WTC11 (cell line): ENCODE data around the gene MAP7D2. TPM values are rescaled to one million over a fixed set of nuclear protein-coding genes. Genes with fewer than 3 reads are reported as not detected.

Experiments
- ATAC-seq: fragments of 200-7000 bp; cut with Tn5 transposase; 2 replicates; pipeline ENCODE4 v1.10.0; 2021; ENCODE audit warnings: mild to moderate bottlenecking, moderate library complexity
- CTCF ChIA-PET: fragments of 300-600 bp; sonication (Branson Sonifier 250); formaldehyde crosslinking; loops from one replicate; lab custom pipeline; 2021; ENCODE audit warnings: antibody characterized with exemption; lab: Charles Lee
- POLR2A ChIA-PET: fragments of 350-600 bp; sonication (Branson Sonifier 250); formaldehyde crosslinking; loops from one replicate; lab custom pipeline; 2021; ENCODE audit warnings: antibody characterized with exemption; lab: Charles Lee
- DNase-seq: peaks from one replicate; pipeline ENCODE4 v3.0.0; 2021; ENCODE audit warnings: low spot score
- H3K27ac Mint-ChIP-seq: 2 replicates; pipeline ENCODE4 v1.8.0; 2021; ENCODE audit warnings: mixed read lengths
- H3K27me3 Mint-ChIP-seq: 2 replicates; pipeline ENCODE4 v1.8.0; 2021; ENCODE audit warnings: low read depth, mild to moderate bottlenecking, moderate library complexity, mixed read lengths
- H3K36me3 Mint-ChIP-seq: 2 replicates; pipeline ENCODE4 v1.8.0; 2021; ENCODE audit warnings: mixed read lengths
- H3K4me1 Mint-ChIP-seq: 2 replicates; pipeline ENCODE4 v1.8.0; 2022; ENCODE audit warnings: mixed read lengths
- H3K4me3 Mint-ChIP-seq: 2 replicates; pipeline ENCODE4 v1.8.0; 2021; ENCODE audit warnings: mild to moderate bottlenecking, moderate library complexity, mixed read lengths
- H3K9me3 Mint-ChIP-seq: 2 replicates; pipeline ENCODE4 v1.8.0; 2021; ENCODE audit warnings: mixed read lengths
- CTCF ChIP-seq: fragments of 200-600 bp; IDR thresholded peaks from 2 replicates; pipeline ENCODE4 v1.8.0; 2022; ENCODE audit warnings: antibody characterized with exemption
- NFATC4 ChIP-seq: fragments of 250-450 bp; sonication (Bioruptor Pico); IDR thresholded peaks from 2 replicates; pipeline ENCODE4 v1.9.0; 2021; ENCODE audit warnings: mild to moderate bottlenecking
- NR2C2 ChIP-seq: sonication (generic); formaldehyde crosslinking; IDR thresholded peaks from 2 replicates; pipeline ENCODE4 v1.8.0; 2022; ENCODE audit warnings: mild to moderate bottlenecking, missing genetic modification reagents
- NR3C1 ChIP-seq: sonication (generic); formaldehyde crosslinking; conservative IDR thresholded peaks from 2 replicates; pipeline ENCODE4 v1.8.1; 2023; ENCODE audit warnings: low read depth, mild to moderate bottlenecking, missing genetic modification reagents
- SP1 ChIP-seq: sonication (generic); formaldehyde crosslinking; conservative IDR thresholded peaks from 2 replicates; pipeline ENCODE4 v1.8.1; 2022; ENCODE audit warnings: missing genetic modification reagents
- STAT6 ChIP-seq: sonication (generic); formaldehyde crosslinking; conservative IDR thresholded peaks from 2 replicates; pipeline ENCODE4 v1.8.1; 2023; ENCODE audit warnings: mild to moderate bottlenecking, low read depth, missing genetic modification reagents, moderate library complexity
- TCF7 ChIP-seq: sonication (generic); formaldehyde crosslinking; IDR thresholded peaks from 2 replicates; pipeline ENCODE4 v1.8.0; 2022; ENCODE audit warnings: mild to moderate bottlenecking, low read depth, missing genetic modification reagents, moderate library complexity
- TEAD4 ChIP-seq: sonication (generic); formaldehyde crosslinking; IDR thresholded peaks from 2 replicates; pipeline ENCODE4 v1.8.0; 2022; ENCODE audit warnings: mild to moderate bottlenecking, missing genetic modification reagents
- TP53 ChIP-seq: sonication (generic); formaldehyde crosslinking; IDR thresholded peaks from 2 replicates; pipeline ENCODE4 v1.8.1; 2023; ENCODE audit warnings: mild to moderate bottlenecking, missing genetic modification reagents
- ZNF219 ChIP-seq: sonication (generic); formaldehyde crosslinking; IDR thresholded peaks from 2 replicates; pipeline ENCODE4 v1.8.0; 2023; ENCODE audit warnings: missing genetic modification reagents, mild to moderate bottlenecking, borderline replicate concordance
- total RNA-seq: library from RNA; stranded (reverse); gene quantifications from 3 replicates; pipeline ENCODE4 v1.2.3, GENCODE V29; 2021
- TF ChIP-seq, protein P1 (sequence below): sonication (generic); formaldehyde crosslinking; IDR thresholded peaks from 2 replicates; pipeline ENCODE4 v1.8.1; 2023; ENCODE audit warnings: mild to moderate bottlenecking, moderate library complexity, missing genetic modification reagents
- TF ChIP-seq, protein P2 (sequence below): fragments of 250-450 bp; sonication (Bioruptor Pico); IDR thresholded peaks from 2 replicates; pipeline ENCODE4 v1.9.0; 2021; ENCODE audit warnings: mild to moderate bottlenecking
- TF ChIP-seq, protein P3 (sequence below): sonication (generic); formaldehyde crosslinking; IDR thresholded peaks from 2 replicates; pipeline ENCODE4 v1.8.0; 2022; ENCODE audit warnings: mild to moderate bottlenecking, missing genetic modification reagents
- TF ChIP-seq, protein P4 (sequence below): sonication (generic); formaldehyde crosslinking; IDR thresholded peaks from 2 replicates; pipeline ENCODE4 v1.8.0; 2023; ENCODE audit warnings: missing genetic modification reagents, mild to moderate bottlenecking, borderline replicate concordance

MAP7D2 gene
- total RNA-seq, 1 experiment from 2014 or later, result 0.57 TPM

GRCh38 chrX:19990556-19991349, 126.0 kb downstream of the MAP7D2 start, which contains the start of gene BCLAF3:
Gene BCLAF3 (minus strand): TSS chrX:19991061. CDS start chrX:19970264, 20,797 bp downstream.
- Mint-ChIP-seq H3K27me3 (no peaks in the 10 kb centered on the region), H3K4me1 (peaks cover 11% of the 10 kb centered on the region), H3K9me3 (no peaks in the 10 kb centered on the region), H3K36me3 (no peaks in the 10 kb centered on the region), H3K27ac (peak within 1 kb of the TSS; percentile 90), H3K4me3 (peak within 1 kb of the TSS; percentile 94)
- CTCF ChIA-PET, result interaction anchor here (0.6 to 1.5 kb wide), 2 partner anchors 10 to 86 kb away, joined by 3 to 7 read pairs; no protein-coding TSS in a partner anchor
- DNase-seq (peak; percentile 85), ATAC-seq (peak; percentile 94)
- TF ChIP-seq, protein P1, sequence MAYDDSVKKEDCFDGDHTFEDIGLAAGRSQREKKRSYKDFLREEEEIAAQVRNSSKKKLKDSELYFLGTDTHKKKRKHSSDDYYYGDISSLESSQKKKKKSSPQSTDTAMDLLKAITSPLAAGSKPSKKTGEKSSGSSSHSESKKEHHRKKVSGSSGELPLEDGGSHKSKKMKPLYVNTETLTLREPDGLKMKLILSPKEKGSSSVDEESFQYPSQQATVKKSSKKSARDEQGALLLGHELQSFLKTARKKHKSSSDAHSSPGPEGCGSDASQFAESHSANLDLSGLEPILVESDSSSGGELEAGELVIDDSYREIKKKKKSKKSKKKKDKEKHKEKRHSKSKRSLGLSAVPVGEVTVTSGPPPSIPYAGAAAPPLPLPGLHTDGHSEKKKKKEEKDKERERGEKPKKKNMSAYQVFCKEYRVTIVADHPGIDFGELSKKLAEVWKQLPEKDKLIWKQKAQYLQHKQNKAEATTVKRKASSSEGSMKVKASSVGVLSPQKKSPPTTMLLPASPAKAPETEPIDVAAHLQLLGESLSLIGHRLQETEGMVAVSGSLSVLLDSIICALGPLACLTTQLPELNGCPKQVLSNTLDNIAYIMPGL (CRISPR knock-in tag), result 0 out of 2 replicates have a peak, but pooled peaks have one; percentile 20
- TF ChIP-seq CTCF, result peak; percentile 70
- peak; percentile 46; the same call in 1 of the 2 replicates for TF ChIP-seq SP1 (CRISPR knock-in tag)
- no peak for TF ChIP-seq ZNF219 (CRISPR knock-in tag)
- POLR2A ChIA-PET, result no interaction called here

GRCh38 chrX:19990151-19990555, 126.6 kb downstream of the MAP7D2 start:
- CTCF ChIA-PET, result no interaction called here
- Mint-ChIP-seq H3K9me3 (no peaks in the 10 kb centered on the region), H3K4me3 (peak overlapping the region; percentile 94), H3K27ac (peak overlapping the region; percentile 90), H3K4me1 (peaks cover 11% of the 10 kb centered on the region), H3K36me3 (no peaks in the 10 kb centered on the region), H3K27me3 (no peaks in the 10 kb centered on the region)
- no peak for DNase-seq
- TF ChIP-seq, protein P2, sequence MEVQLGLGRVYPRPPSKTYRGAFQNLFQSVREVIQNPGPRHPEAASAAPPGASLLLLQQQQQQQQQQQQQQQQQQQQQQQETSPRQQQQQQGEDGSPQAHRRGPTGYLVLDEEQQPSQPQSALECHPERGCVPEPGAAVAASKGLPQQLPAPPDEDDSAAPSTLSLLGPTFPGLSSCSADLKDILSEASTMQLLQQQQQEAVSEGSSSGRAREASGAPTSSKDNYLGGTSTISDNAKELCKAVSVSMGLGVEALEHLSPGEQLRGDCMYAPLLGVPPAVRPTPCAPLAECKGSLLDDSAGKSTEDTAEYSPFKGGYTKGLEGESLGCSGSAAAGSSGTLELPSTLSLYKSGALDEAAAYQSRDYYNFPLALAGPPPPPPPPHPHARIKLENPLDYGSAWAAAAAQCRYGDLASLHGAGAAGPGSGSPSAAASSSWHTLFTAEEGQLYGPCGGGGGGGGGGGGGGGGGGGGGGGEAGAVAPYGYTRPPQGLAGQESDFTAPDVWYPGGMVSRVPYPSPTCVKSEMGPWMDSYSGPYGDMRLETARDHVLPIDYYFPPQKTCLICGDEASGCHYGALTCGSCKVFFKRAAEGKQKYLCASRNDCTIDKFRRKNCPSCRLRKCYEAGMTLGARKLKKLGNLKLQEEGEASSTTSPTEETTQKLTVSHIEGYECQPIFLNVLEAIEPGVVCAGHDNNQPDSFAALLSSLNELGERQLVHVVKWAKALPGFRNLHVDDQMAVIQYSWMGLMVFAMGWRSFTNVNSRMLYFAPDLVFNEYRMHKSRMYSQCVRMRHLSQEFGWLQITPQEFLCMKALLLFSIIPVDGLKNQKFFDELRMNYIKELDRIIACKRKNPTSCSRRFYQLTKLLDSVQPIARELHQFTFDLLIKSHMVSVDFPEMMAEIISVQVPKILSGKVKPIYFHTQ (CRISPR knock-in tag), result no peak
- TF ChIP-seq TEAD4 (CRISPR knock-in tag) (no peak), NFATC4 (CRISPR knock-in tag) (no peak), TP53 (CRISPR knock-in tag) (no peak), TCF7 (CRISPR knock-in tag) (no peak)
- TF ChIP-seq, protein P3, sequence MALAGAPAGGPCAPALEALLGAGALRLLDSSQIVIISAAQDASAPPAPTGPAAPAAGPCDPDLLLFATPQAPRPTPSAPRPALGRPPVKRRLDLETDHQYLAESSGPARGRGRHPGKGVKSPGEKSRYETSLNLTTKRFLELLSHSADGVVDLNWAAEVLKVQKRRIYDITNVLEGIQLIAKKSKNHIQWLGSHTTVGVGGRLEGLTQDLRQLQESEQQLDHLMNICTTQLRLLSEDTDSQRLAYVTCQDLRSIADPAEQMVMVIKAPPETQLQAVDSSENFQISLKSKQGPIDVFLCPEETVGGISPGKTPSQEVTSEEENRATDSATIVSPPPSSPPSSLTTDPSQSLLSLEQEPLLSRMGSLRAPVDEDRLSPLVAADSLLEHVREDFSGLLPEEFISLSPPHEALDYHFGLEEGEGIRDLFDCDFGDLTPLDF (CRISPR knock-in tag), result no peak
- no peak for ATAC-seq
- POLR2A ChIA-PET, result no interaction called here

- Mint-ChIP-seq H3K36me3 (no peaks in the 10 kb centered on the region), H3K27ac (no peak overlapping the region), H3K4me1 (peaks cover 11% of the 10 kb centered on the region), H3K4me3 (no peak overlapping the region), H3K9me3 (no peaks in the 10 kb centered on the region), H3K27me3 (no peaks in the 10 kb centered on the region)
- POLR2A ChIA-PET, result no interaction called here
- DNase-seq, result no peak
- CTCF ChIA-PET, result interaction anchor here (1.4 kb wide), 1 partner anchor 83 kb away, joined by 5 read pairs; no protein-coding TSS in a partner anchor
- ATAC-seq, result no peak
- TF ChIP-seq TCF7 (CRISPR knock-in tag), result no peak
- TF ChIP-seq NR2C2, result no peak
- TF ChIP-seq, protein P4, sequence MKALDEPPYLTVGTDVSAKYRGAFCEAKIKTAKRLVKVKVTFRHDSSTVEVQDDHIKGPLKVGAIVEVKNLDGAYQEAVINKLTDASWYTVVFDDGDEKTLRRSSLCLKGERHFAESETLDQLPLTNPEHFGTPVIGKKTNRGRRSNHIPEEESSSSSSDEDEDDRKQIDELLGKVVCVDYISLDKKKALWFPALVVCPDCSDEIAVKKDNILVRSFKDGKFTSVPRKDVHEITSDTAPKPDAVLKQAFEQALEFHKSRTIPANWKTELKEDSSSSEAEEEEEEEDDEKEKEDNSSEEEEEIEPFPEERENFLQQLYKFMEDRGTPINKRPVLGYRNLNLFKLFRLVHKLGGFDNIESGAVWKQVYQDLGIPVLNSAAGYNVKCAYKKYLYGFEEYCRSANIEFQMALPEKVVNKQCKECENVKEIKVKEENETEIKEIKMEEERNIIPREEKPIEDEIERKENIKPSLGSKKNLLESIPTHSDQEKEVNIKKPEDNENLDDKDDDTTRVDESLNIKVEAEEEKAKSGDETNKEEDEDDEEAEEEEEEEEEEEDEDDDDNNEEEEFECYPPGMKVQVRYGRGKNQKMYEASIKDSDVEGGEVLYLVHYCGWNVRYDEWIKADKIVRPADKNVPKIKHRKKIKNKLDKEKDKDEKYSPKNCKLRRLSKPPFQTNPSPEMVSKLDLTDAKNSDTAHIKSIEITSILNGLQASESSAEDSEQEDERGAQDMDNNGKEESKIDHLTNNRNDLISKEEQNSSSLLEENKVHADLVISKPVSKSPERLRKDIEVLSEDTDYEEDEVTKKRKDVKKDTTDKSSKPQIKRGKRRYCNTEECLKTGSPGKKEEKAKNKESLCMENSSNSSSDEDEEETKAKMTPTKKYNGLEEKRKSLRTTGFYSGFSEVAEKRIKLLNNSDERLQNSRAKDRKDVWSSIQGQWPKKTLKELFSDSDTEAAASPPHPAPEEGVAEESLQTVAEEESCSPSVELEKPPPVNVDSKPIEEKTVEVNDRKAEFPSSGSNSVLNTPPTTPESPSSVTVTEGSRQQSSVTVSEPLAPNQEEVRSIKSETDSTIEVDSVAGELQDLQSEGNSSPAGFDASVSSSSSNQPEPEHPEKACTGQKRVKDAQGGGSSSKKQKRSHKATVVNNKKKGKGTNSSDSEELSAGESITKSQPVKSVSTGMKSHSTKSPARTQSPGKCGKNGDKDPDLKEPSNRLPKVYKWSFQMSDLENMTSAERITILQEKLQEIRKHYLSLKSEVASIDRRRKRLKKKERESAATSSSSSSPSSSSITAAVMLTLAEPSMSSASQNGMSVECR (CRISPR knock-in tag), result no peak
- no peak for TF ChIP-seq NR3C1 (CRISPR knock-in tag)
- TF ChIP-seq STAT6, result no peak
Measured at GRCh38 chrX:19987856-19988255, 128.9 kb downstream of the MAP7D2 start.
